ENCODE measurements around the gene RXFP1. TPM values are rescaled to one million over a fixed set of nuclear protein-coding genes. Genes with fewer than 3 reads are reported as not detected.
"Not testable (repeated sequence)": the region's sequence is repeated elsewhere in the genome, so short reads cannot be mapped to it uniquely, and the experiment has no call there.

The RXFP1 gene
- polyA plus RNA-seq, 2 donors: 0.11 to 0.14 TPM

DNA sequence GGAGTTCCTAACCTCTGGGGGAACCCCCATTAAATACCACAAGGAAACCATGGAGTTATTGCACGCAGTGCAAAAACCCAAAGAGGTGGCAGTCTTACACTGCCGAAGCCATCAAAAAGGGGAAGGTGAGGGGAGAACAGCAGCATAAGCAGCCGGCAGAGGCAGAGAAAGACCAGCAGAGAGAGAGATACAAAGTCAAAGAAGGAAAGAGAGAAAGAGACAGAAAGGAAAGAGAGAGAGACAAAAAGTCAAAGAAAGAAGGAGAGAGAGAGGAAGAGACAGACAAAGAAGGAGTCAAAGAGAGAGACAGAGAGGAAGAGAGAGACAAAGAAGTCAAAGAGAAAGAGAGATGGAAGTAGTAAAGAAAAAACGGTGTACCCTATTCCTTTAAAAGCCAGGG lies 141.6 kb downstream of the RXFP1 start:
- 56 to 60% methylated on average over 4 of the region's 4 CpGs for WGBS, 2 donors
- not testable (repeated sequence) for H3K9me3 ChIP-seq (ENCODE audit: control insufficient read depth in 2 of 2, insufficient read depth in 1 of 2, low read depth in 1 of 2, low read length in 1 of 2); H3K4me1 ChIP-seq (ENCODE audit: control insufficient read depth in 2 of 2, insufficient read depth in 2 of 2, low read length in 1 of 2); H3K36me3 ChIP-seq (ENCODE audit: control insufficient read depth in 2 of 2, insufficient read depth in 2 of 2, low read length in 1 of 2); H3K27ac ChIP-seq (ENCODE audit: low read depth in 2 of 2, low read length in 1 of 2); H3K4me3 ChIP-seq (ENCODE audit: low read depth in 1 of 2, low read length in 2 of 2); H3K27me3 ChIP-seq (ENCODE audit: control insufficient read depth in 1 of 2, insufficient read depth in 2 of 2, low read length in 2 of 2)

DNA sequence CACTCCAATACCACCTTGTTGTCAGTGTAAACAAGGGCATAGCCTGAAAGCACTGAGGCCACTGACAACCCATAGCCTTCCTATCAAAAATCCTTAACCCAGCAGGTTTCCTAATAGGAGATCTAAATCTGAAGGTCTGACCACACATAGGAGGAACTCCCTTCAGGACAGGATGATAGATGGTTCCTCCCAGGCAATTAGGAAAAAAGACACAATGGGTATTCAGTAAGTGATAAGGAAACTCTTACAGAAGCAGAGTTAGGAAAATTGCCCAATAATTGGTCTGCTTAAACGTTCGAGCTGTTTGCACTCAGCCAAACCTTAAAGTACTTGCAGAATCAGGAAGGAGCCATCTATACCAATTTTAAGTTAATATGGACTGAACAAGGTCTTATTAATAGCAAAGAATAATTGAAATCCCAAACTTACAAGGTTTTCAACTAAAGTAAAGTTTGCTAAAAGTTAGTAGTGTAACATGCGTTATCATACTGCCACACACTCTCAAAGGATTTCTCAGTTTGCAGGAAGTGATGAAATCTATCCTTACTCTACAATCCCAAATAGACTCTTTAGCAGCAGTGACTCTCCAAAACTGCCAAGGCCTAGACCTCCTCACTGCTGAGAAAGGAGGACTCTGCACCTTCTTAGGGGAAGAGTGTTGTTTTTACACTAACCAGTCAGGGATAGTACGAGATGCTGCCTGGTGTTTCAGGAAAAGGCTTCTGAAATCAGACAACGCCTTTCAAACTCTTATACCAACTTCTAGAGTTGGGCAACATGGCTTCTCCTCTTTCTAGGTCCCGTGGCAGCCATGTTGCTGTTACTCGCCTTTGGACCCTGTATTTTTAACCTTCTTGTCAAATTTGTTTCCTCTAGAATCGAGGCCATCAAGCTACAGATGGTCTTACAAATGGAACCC lies 142.3 kb downstream of the RXFP1 start:
- not testable (repeated sequence) for H3K27me3 ChIP-seq (ENCODE audit: control insufficient read depth in 1 of 2, insufficient read depth in 2 of 2, low read length in 2 of 2); H3K9me3 ChIP-seq (ENCODE audit: control insufficient read depth in 2 of 2, insufficient read depth in 1 of 2, low read depth in 1 of 2, low read length in 1 of 2); H3K4me1 ChIP-seq (ENCODE audit: control insufficient read depth in 2 of 2, insufficient read depth in 2 of 2, low read length in 1 of 2); H3K27ac ChIP-seq (ENCODE audit: low read depth in 2 of 2, low read length in 1 of 2); H3K4me3 ChIP-seq (ENCODE audit: low read depth in 1 of 2, low read length in 2 of 2); H3K36me3 ChIP-seq (ENCODE audit: control insufficient read depth in 2 of 2, insufficient read depth in 2 of 2, low read length in 1 of 2)
- 79 to 82% methylated on average over 8 of the region's 8 CpGs for WGBS, 2 donors

DNA sequence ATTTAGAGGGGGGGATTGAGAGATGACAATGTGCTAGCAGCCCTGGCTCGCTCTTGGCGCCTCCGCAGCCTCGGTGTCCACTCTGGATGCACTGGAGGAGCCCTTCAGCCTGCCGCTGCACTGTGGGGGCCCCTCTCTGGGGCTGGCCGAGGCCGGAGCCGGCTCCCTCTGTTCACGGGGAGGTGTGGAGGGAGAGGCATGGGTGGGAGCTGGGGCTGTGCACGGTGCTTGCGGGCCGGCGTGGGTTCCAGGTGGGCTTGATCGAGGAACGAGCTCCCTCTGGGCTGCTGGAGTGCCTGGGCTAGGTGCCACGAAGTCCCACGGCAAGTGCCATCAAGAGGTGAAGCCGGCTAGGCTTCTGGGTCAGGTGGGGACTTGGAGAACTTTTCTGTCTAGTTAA lies 143.1 kb downstream of the RXFP1 start:
- no peaks in the 10 kb centered on the region for H3K9me3 ChIP-seq (ENCODE audit: control insufficient read depth in 2 of 2, insufficient read depth in 1 of 2, low read depth in 1 of 2, low read length in 1 of 2)
- no peak overlapping the region for H3K4me3 ChIP-seq (ENCODE audit: low read depth in 1 of 2, low read length in 2 of 2)
- 98% methylated on average over 18 of the region's 18 CpGs for WGBS, 2 donors
- H3K36me3 ChIP-seq (ENCODE audit: control insufficient read depth in 2 of 2, insufficient read depth in 2 of 2, low read length in 1 of 2): no peaks in the 10 kb centered on the region
- H3K27ac ChIP-seq (ENCODE audit: low read depth in 2 of 2, low read length in 1 of 2): no peak overlapping the region
- H3K27me3 ChIP-seq (ENCODE audit: control insufficient read depth in 1 of 2, insufficient read depth in 2 of 2, low read length in 2 of 2): no peaks in the 10 kb centered on the region
- H3K4me1 ChIP-seq (ENCODE audit: control insufficient read depth in 2 of 2, insufficient read depth in 2 of 2, low read length in 1 of 2): no peaks in the 10 kb centered on the region

DNA sequence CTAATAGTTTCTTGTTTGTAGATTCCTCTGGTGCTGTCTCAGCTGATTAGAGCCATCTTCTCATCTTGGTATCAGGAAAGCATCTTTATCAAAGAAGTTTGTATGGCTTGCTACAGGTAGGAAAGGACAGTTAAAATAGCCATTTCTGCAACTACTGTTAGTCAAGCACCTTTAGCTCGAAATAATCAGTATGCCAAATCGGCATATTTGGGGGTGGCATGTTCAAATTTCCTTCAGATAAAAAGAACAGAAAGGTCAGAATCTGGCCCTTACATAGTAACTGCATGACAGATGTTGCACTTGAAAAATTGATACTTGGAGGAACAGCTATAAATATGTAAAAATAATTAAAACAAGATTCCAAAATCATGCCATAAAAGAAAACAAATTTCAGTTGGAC lies 145.2 kb downstream of the RXFP1 start:
- no peaks in the 10 kb centered on the region for H3K27me3 ChIP-seq (ENCODE audit: control insufficient read depth in 1 of 2, insufficient read depth in 2 of 2, low read length in 2 of 2)
- H3K4me3 ChIP-seq (ENCODE audit: low read depth in 1 of 2, low read length in 2 of 2): no peak overlapping the region
- no peaks in the 10 kb centered on the region for H3K4me1 ChIP-seq (ENCODE audit: control insufficient read depth in 2 of 2, insufficient read depth in 2 of 2, low read length in 1 of 2)
- no peaks in the 10 kb centered on the region for H3K36me3 ChIP-seq (ENCODE audit: control insufficient read depth in 2 of 2, insufficient read depth in 2 of 2, low read length in 1 of 2)
- 95 to 98% methylated on average over 2 of the region's 2 CpGs for WGBS, 2 donors
- no peak overlapping the region for H3K27ac ChIP-seq (ENCODE audit: low read depth in 2 of 2, low read length in 1 of 2)
- no peaks in the 10 kb centered on the region for H3K9me3 ChIP-seq (ENCODE audit: control insufficient read depth in 2 of 2, insufficient read depth in 1 of 2, low read depth in 1 of 2, low read length in 1 of 2)

DNA sequence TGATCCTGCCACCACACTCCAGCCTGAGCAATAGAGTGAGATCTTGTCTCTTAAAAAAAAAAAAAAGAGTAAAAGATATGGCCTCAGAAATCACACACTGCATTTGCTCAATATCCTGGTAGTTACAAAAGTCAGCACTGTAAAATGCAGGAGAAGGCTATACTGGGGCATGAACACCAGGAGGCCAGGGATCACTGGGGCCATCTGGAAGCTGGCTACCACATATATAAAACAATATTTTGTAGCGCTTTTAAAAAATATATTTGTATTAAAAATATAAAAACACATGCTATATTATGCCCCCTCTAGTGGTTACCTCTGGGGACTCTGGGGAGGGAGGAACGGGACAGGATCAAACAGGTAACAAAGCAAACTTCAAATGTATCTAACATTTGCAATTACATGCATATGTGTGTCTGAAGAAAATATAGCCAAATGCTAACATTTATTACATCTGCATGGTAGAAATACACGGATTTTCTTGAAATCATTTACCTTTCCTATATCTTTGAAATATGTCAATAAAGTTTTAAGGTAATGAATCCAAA lies 146.0 kb downstream of the RXFP1 start:
- Histone ChIP-seq H3K9me3 (ENCODE audit: control insufficient read depth in 2 of 2, insufficient read depth in 1 of 2, low read depth in 1 of 2, low read length in 1 of 2) (no peaks in the 10 kb centered on the region), H3K27ac (ENCODE audit: low read depth in 2 of 2, low read length in 1 of 2) (no peak overlapping the region), H3K4me3 (ENCODE audit: low read depth in 1 of 2, low read length in 2 of 2) (no peak overlapping the region), H3K4me1 (ENCODE audit: control insufficient read depth in 2 of 2, insufficient read depth in 2 of 2, low read length in 1 of 2) (no peaks in the 10 kb centered on the region), H3K36me3 (ENCODE audit: control insufficient read depth in 2 of 2, insufficient read depth in 2 of 2, low read length in 1 of 2) (no peaks in the 10 kb centered on the region), H3K27me3 (ENCODE audit: control insufficient read depth in 1 of 2, insufficient read depth in 2 of 2, low read length in 2 of 2) (no peaks in the 10 kb centered on the region)
- WGBS, 2 donors: 78 to 79% methylated on average over 3 of the region's 3 CpGs

DNA sequence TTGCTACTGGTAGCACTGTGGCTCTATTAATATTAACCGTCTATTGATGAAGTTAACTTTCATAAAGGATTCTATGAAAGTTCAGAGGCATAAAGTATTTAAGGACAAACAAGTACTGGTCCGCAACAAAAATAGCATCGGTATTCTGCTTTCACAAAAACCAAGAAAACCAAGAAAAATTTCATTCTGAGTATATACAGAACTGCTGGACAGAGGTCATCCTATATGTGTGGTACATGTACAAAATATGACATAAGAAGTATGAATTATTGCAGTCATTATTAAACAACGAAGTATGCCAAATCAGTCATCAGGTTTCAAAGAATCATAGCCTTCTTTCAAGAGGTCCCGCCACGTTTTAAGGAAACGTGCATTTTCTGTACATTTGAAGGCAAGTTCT lies 147.6 kb downstream of the RXFP1 start:
- Histone ChIP-seq H3K27ac (ENCODE audit: low read depth in 2 of 2, low read length in 1 of 2) (no peak overlapping the region), H3K36me3 (ENCODE audit: control insufficient read depth in 2 of 2, insufficient read depth in 2 of 2, low read length in 1 of 2) (no peaks in the 10 kb centered on the region), H3K9me3 (ENCODE audit: control insufficient read depth in 2 of 2, insufficient read depth in 1 of 2, low read depth in 1 of 2, low read length in 1 of 2) (no peaks in the 10 kb centered on the region), H3K4me3 (ENCODE audit: low read depth in 1 of 2, low read length in 2 of 2) (no peak overlapping the region), H3K27me3 (ENCODE audit: control insufficient read depth in 1 of 2, insufficient read depth in 2 of 2, low read length in 2 of 2) (no peaks in the 10 kb centered on the region), H3K4me1 (ENCODE audit: control insufficient read depth in 2 of 2, insufficient read depth in 2 of 2, low read length in 1 of 2) (peaks cover 0 to 3% of the 10 kb centered on the region in 2 donors)
- 81 to 82% methylated on average over 7 of the region's 7 CpGs for WGBS, 2 donors

DNA sequence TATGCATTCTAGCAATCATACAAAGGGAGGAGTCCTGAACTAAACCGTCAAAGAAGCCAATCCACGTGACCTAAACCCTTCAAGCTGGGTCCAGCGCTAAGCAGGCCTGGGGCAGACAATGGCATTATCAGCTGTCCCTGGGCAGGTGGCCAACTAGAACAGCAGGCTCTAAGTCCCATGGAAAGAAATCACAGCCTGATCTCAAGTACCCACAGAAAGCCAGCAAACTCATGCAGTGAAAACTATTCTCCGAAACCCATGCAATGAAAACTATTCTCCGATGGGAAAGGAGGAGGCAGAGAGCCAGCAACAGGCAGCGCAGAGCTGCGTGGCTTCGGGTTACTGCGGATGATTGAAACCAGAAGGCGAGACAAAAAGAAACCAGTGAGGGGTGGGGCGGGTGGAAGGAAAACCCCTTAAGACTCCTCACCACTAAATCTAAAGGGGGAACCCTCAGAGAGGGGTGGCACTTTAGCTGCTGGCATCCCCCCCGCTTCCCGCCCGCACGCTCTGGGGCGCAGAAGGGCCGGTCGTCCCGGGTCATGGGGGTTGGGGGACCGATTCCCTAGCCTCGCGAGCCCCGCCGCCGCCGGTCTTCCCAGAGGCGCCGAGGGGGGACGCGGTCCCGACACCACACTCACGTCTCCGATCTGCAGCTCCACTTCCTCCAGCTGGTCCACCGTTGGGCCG lies 149.4 kb downstream of the RXFP1 start:
- peaks cover 0 to 3% of the 10 kb centered on the region in 2 donors for H3K4me1 ChIP-seq (ENCODE audit: control insufficient read depth in 2 of 2, insufficient read depth in 2 of 2, low read length in 1 of 2)
- H3K27ac ChIP-seq (ENCODE audit: low read depth in 2 of 2, low read length in 1 of 2): peak overlapping the region; percentile 99
- H3K27me3 ChIP-seq (ENCODE audit: control insufficient read depth in 1 of 2, insufficient read depth in 2 of 2, low read length in 2 of 2): no peaks in the 10 kb centered on the region
- no peaks in the 10 kb centered on the region for H3K36me3 ChIP-seq (ENCODE audit: control insufficient read depth in 2 of 2, insufficient read depth in 2 of 2, low read length in 1 of 2)
- peak overlapping the region; percentile 75 to 92 for H3K4me3 ChIP-seq (ENCODE audit: low read depth in 1 of 2, low read length in 2 of 2)
- 0% methylated on average over 34 to 35 of the region's 35 CpGs for WGBS, 2 donors
- H3K9me3 ChIP-seq (ENCODE audit: control insufficient read depth in 2 of 2, insufficient read depth in 1 of 2, low read depth in 1 of 2, low read length in 1 of 2): no peaks in the 10 kb centered on the region

DNA sequence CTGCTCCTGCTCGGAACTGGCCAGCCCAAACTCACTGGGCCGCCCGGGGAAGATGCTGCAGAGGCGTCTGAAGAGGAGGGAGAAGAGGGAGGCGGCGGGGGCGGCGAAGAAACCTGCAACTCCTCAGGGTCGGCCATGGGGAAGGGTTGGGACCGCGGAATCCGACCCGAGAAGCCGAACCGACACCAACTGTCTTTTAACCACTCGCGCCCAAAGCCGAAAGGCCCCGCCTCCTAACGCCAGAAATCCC lies 149.9 kb downstream of the RXFP1 start, which contains the start of gene C4orf46:
Gene C4orf46, minus strand, starts transcription at position 223 of the 250 bp plus-strand sequence. Its CDS starts 86 bp downstream, at position 137.
- WGBS, 2 donors: 0% methylated on average over 13 to 20 of the region's 20 CpGs
- Histone ChIP-seq H3K9me3 (ENCODE audit: control insufficient read depth in 2 of 2, insufficient read depth in 1 of 2, low read depth in 1 of 2, low read length in 1 of 2) (no peaks in the 10 kb centered on the region), H3K36me3 (ENCODE audit: control insufficient read depth in 2 of 2, insufficient read depth in 2 of 2, low read length in 1 of 2) (no peaks in the 10 kb centered on the region), H3K4me3 (ENCODE audit: low read depth in 1 of 2, low read length in 2 of 2) (peak within 1 kb of the TSS; percentile 75 to 92), H3K4me1 (ENCODE audit: control insufficient read depth in 2 of 2, insufficient read depth in 2 of 2, low read length in 1 of 2) (peaks cover 0 to 3% of the 10 kb centered on the region in 2 donors), H3K27ac (ENCODE audit: low read depth in 2 of 2, low read length in 1 of 2) (peak within 1 kb of the TSS; percentile 99), H3K27me3 (ENCODE audit: control insufficient read depth in 1 of 2, insufficient read depth in 2 of 2, low read length in 2 of 2) (no peaks in the 10 kb centered on the region)

DNA sequence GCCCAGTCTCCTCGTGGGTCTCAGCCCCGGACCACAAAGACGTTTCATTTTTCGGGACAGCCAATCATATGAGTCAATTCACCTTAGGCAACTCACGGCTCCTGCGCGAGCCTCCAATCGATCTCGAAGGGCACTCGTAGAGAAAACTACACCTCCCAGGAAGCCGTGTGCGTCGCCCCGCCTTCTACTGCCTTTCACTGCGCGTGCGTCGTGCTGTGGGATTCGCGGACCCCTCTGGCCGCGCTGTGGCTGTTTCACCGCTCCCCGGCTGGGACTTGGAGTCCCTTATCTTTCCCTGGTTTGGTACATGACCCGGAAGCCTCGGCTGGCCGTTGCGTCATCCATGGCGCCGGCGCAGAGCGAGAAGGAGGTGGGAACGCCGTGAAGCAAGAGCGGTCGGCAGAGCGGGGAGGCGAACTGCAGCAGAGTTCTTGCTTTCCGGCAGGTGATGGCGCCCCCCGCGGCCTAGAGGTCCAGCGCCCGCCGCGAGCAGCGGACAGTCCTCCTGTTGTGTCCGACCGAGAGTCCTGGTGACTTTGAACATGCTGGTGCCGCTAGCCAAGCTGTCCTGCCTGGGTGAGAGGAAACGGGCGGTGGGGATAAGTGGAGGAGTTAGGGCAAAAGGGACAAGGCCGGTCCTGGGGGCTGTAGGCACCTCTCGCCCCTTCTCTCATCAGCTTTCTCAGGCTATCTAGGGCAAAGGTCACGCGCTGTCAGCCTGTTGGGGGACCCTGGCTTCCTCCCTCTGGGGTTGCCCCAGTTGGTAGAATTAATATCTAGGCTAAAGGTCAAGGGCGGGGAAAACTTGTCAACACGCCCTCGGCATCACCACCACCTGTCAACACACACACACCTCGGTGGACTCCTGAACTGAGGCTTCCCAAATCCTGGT lies 150.5 kb downstream of the RXFP1 start, which contains the start of gene ETFDH:
Gene ETFDH, plus strand, starts transcription at position 382 of the 892 bp plus-strand sequence. Its CDS starts 161 bp downstream, at position 543.
- H3K4me3 ChIP-seq (ENCODE audit: low read depth in 1 of 2, low read length in 2 of 2): peak within 1 kb of the TSS; percentile 75 to 92
- peak within 1 kb of the TSS; percentile 99 for H3K27ac ChIP-seq (ENCODE audit: low read depth in 2 of 2, low read length in 1 of 2)
- 0 to 1% methylated on average over 60 of the region's 60 CpGs for WGBS, 2 donors
- no peaks in the 10 kb centered on the region for H3K9me3 ChIP-seq (ENCODE audit: control insufficient read depth in 2 of 2, insufficient read depth in 1 of 2, low read depth in 1 of 2, low read length in 1 of 2)
- H3K27me3 ChIP-seq (ENCODE audit: control insufficient read depth in 1 of 2, insufficient read depth in 2 of 2, low read length in 2 of 2): no peaks in the 10 kb centered on the region
- H3K4me1 ChIP-seq (ENCODE audit: control insufficient read depth in 2 of 2, insufficient read depth in 2 of 2, low read length in 1 of 2): peaks cover 0 to 3% of the 10 kb centered on the region in 2 donors
- no peaks in the 10 kb centered on the region for H3K36me3 ChIP-seq (ENCODE audit: control insufficient read depth in 2 of 2, insufficient read depth in 2 of 2, low read length in 1 of 2)

All from esophagus (tissue), 2 donors.